Left colon (tissue), 2 donors: Measurements from ENCODE around the gene POLR2J3. TPM values are rescaled to one million over a fixed set of nuclear protein-coding genes. Genes with fewer than 3 reads are reported as not detected.
A peak's percentile ranks its signal among the peaks of the same experiment; 100 is the strongest.
"Not testable (repeated sequence)": the region's sequence is repeated elsewhere in the genome, so short reads cannot be mapped to it uniquely, and the experiment has no call there.

ENCODE experiments used
- ATAC-seq: fragments of 200-7000 bp; cut with Tn5 transposase; one replicate; pipeline ENCODE4 v1.9.1; 2020; ENCODE audit warnings: mild to moderate bottlenecking, moderate library complexity
- DNase-seq, 2 donors: peaks; one replicate each; pipeline ENCODE4 v3.0.0-alpha.2; 2020
- intact Hi-C, 2 donors: fragments of 100-400 bp; cut with DNase I in 1 of 2; cut with micrococcal nuclease in 1 of 2; formaldehyde crosslinking; loops; one replicate each; pipeline versions ENCODE4 v1.11.2 to v1.14.0; 2022; cut with DNase I, micrococcal nuclease
- total RNA-seq, 2 donors: library from RNA; stranded (reverse); fragmentation: NEBNext Ultra II Directional; extraction: Animal tissue kit (Norgen Biotek cat#: 25700); gene quantifications; one replicate each; pipeline ENCODE4 v1.2.1, GENCODE V29; 2021
- donor health status: DM: no; HTN: no; CAD: no.
- donor health status: DM: yes; HTN: yes; CAD: no.

Gene POLR2J3
- total RNA-seq, 2 donors from 2014 or later = 24.1 to 27.1 TPM

DNA sequence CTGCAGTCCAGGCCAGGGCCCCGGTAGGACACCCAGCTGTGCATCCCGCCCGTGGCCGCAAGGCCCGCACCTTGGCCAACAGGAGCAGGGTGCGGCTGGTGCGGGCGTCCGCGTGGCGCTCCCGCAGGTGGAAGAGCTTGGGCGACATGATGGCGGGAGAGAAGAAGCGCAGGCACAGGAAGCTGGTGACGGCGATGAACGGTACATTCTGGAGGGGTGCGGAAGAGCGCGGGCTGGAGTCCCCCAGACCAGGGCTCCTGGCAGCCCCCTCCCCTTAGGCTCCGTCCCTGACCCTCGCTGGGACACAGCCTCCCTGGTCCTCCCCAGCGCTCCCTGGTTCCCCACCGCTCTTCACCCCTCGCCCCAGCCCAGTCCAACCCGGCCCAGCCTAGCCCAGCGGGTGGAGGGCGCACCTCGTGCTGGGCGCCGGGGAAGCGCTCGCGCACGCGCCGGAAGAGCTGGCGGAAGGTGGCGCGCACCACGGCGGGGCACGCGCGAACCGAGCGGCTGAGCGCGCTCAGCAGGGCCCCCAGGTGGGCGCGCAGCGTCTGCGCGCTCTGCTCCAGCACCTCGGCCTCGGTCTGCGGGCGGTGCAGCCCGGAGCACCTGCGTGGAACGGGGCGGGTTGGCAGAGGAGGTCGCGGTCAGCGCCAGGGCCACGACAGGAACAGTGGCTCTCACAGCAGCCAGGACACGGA is 21.4 kb upstream of the POLR2J3 start:
- ATAC-seq = peak; percentile 33
- intact Hi-C loops, DNase-seq: not testable (repeated sequence)

DNA sequence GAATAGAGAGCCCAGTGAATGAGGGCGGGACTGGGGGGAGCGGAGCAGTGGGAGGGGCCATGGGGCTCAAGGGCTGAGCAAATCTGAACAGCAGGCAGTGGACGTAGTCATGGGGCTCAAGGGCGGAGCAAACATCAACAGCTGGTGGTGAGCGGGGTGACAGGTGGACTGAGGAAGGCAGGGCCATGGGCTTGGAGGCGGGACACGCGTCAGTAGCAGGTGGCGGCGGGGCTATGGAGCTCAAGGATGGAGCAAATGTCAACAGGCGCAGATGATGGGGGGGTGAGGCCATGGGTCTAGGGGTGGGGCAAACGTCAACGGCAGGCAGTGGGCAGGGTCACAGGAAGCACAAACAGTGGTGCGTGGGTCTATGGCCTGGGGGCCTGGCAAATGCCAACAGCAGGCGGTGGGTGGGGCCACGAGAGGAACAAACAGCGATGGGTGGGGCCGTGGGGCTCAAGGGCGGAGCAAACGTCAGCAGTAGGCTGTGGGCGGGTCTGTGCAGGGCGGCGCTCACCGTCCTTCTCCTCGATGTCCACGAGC is 20.2 kb upstream of the POLR2J3 start:
- ATAC-seq (peak; percentile 72), DNase-seq (peak; percentile 85 to 86)
- intact Hi-C loops = not testable (repeated sequence)

DNA sequence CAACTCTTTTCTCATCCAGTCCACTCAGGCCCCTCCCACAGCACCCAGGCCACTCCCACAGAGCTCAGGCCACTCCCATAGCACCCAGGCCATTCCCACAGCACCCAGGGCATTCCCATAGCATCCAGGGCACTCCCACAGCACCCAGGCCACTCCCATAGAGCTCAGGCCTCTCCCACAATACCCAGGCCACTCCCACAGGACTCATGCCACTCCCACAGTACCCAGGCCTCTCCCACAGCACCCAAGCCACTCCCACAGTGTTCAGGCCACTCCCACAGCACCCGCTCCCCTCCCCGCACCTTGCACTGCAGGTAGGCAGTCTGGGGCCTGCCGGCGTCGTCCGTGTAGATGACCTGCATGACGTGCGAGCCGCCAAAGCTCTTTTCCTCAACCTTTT is 17.5 kb upstream of the POLR2J3 start:
- DNase-seq, intact Hi-C loops: not testable (repeated sequence)
- ATAC-seq = peak; percentile 70

DNA sequence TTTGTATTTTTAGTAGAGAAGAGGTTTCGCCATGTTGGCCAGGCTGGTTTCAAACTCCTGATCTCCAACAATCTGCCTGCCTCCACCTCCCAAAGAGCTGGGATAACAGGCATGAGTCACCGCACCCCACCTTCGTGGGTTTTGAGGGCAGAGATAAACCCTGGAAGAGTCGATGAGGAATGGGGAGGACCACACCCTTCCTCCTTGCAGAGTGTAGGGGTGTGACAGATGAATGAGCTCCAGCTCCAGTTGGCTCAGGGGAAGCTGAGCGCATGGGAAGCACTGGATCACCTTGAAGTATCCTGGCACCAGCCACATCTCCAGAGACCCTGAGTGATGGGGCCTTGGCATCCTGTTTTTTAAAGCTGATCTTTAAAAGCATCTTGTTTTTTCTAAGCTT is 11.1 kb upstream of the POLR2J3 start:
- DNase-seq, intact Hi-C loops: not testable (repeated sequence)
- ATAC-seq = peak; percentile 15

DNA sequence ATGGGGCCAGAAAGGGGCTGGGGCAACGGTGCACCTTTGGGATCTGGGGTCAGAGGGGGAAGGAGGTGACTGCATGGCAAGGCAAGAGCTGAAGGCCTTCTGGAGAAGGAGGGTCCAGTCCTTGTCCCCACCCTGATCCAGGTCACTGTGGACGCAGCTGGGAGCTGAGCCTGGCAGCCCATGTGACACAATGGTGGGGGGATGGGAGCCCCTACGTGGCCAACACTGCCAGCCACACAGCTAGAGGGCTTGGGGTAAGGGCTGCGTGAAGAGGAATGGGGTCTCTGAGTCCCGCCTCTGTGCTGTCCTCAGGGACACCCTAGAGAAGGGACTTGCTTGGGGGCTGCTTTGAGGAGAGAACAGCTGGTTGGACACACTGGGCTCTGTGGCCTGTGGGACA is 9.3 kb upstream of the POLR2J3 start:
- intact Hi-C loops, DNase-seq, ATAC-seq: not testable (repeated sequence)

DNA sequence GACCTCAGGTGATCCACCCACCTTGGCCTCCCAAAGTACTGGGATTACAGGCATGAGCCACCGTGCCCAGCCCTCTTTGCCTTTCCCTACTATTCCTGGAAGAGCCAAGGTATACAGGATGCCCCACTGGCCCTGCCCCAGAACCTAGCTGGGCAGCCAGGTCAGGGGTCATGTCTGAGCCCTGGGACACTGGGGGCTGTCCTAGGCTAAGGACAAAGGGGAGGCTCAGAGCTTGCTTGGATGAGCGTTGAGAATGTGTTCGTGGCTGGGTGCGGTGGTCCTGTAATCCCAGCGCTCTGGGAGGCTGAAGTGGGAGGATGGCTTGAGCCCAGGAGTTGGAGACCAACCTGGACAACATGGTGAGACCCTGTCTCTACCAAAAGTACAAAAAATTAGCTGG is 6.1 kb upstream of the POLR2J3 start:
- ATAC-seq, intact Hi-C loops: not testable (repeated sequence)
- DNase-seq = peak in 1 of 2 donors; percentile 10

DNA sequence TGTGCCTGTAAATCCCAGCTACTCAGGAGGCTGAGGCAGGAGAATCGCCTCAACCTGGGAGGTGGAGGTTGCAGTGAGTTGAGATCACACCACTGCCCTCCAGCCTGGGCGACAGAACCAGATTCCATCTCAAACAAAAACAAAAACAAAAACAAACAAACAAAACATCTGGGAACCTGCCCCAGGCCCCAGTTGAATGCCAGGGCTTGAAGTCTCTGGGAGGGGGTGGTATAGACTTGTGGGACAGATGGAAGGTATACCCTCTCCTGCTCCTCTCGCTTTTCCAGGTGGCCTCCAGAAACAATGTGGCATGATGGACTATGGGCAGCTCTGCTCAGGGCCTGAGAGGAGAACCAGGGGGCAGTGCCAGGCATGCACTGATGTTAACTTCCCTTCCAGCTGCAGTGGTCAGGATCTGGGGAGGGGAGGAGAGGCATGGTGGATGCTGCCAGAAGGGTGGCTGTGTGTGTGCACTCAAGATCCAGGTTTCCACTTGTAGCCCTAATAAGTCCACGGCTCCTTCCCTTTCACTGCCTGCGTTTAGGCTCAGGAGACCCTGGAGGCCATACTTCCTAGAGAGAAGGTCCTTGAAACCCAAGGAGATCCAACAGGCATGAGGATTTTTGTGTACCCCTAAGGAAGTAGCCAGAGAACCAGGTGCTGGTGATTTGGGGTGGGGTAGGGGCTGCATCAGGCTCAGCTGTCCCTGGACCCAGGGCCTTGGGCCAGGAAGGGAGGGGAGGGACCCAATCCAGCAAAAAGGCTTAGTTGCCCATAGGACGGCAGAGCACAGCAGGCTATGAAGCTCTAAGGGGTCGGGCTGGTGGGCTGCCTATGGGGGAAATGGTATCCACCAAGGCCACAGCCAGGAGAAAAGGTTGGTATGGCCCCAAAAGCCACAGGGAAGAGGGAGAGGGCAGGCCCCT is 5.2 kb upstream of the POLR2J3 start:
- ATAC-seq, DNase-seq, intact Hi-C loops: not testable (repeated sequence)

DNA sequence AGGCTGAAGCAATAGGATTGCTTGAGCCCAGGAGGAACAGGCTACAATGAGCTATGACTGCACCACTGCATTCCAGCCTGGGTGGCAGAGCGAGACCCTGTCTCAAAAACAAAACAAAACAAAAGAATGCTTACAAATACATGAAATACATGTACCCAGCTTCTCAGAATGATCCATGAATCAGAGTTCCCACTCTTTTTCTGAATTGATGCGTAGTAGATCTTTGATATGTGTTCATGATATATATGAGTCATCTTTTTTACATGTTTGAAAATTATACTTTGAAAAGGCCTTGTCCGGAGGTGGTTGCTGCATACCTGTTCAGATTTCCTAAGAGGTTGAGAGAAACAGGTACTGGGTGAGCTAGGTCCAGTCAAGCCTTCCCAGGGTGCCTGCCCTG is 4.0 kb upstream of the POLR2J3 start:
- DNase-seq, ATAC-seq, intact Hi-C loops: not testable (repeated sequence)

DNA sequence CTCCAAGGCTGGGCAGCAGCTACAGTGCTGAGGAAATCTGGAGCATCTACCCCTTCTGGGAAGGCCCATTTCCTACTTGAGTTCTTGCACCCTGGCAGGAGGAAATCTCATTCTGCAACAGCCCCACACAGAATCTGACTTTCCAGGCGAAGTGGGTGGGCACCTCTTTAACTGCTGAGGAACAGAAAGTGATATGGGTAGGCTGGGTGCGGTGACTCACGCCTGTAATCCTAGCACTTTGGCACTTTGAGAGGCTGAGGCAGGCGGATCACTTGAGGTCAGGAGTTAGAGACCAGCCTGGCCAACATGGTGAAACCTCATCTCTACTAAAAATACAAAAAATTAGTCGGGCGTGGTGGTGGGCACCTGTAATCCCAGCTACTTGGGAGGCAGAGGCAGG is 2.2 kb upstream of the POLR2J3 start:
- DNase-seq, intact Hi-C loops, ATAC-seq: not testable (repeated sequence)

DNA sequence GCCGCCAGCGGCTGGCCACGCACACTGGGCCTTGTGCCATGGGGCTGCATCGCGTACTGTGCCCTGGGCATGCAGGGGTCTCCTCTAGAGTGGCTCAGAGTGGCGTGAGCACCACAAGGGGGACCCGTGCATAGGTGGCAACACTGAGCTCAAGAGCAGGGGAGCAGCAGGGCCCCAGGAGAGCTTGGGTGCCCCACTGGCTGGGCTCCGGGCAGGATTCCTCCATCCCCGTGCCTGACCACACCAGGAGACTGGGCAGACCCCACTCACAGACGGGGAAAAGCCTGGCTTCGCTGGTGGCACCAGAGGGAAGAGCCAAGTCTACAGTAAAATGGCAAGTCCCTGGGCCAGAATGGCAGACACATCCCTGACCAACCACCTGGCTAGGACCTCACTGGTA is 3.8 kb downstream of the POLR2J3 start:
- ATAC-seq, DNase-seq, intact Hi-C loops: not testable (repeated sequence)

DNA sequence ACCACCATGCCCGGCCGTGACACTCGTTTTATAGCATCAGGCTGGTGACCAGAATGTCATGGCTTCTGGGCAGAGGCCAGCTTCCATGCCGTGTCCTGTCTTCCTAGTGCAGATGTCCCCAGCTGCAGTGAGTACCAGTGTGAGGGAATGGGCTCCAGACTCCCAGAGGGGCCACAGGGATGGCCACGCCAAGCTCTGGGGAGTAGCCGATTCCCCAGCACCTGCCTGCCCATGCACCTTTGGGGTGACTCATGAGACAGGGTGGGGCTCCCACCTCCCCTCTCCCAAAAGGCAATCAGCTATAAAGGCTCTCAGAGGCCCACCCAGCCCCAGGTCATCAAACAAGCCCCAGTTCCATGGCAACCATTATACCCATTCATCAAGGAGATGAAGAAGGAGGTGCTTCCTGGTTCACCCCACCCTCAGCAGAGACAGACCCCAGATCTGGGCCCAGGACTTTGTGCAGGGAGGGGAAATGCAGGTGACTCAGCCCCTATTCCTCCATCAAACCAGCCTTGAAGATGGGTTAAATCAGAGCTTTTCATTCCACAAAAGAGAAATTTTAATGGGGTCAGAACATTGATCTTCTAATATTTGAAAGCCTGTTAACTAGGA is 21.5 kb downstream of the POLR2J3 start, which contains the start of gene SPDYE2:
Gene SPDYE2, plus strand, starts transcription at position 419 of the 615 bp plus-strand sequence. CDS start 2,030 bp downstream, outside the sequence.
- intact Hi-C loops, DNase-seq: not testable (repeated sequence)
- ATAC-seq = peak; percentile 28

DNA sequence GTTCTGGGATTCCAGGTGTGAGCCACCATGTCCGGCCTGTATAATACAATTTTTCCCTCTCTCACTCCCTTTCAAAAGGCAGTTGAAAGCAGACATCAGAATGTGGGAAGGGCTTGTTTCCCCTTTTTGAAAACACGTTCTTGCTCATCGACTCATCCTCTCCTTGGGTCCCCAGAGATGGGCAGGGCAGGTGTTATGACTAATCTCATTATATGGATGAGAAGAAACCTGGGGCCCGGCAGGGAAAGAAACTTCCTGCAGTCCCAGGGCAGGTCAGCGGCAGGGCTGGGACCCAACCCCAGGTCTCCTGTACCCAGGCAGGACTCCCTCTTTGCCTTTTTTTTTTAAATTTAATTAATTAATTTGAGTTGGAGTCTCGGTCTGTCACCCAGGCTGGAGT is 26.0 kb downstream of the POLR2J3 start:
- intact Hi-C loops, DNase-seq, ATAC-seq: not testable (repeated sequence)

DNA sequence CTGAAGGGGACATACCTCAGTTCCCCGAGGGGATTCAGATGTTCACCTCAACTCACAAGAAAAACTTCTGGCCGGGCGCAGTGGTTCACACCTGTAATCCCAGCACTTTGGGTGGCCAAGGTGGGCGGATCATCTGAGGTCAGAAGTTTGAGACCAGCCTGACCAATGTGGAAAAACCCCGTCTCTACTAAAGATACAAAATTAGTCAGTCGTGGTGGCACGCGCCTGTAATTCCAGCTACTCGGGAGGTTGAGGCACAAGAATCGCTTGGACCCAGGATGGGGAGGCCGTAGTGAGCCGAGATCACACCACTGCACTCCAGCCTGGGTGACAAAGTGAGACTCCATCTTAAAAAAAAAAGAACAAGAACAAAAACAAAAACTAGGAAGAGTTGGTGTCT is 27.1 kb downstream of the POLR2J3 start:
- DNase-seq, ATAC-seq, intact Hi-C loops: not testable (repeated sequence)

DNA sequence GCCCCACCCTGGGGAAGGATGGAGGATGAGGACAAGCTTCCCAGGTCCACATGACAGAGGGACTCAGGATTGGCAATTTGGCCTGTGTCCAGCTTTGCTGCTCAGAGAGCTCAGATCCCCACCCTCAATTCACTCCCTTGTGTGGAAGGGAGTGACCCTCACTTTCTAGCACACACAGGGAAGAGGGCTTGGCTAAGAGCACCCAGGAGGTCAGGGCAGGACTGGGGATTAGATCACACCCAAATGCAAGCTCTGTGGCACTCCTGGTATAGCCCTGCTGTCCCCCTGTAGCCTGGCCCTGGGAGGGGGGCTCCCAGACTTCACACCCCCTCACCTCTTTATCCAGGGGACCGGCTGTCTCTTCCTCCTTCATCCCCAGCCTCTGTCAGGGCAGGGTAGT is 28.0 kb downstream of the POLR2J3 start:
- DNase-seq, intact Hi-C loops: not testable (repeated sequence)
- ATAC-seq = peak; percentile 37

DNA sequence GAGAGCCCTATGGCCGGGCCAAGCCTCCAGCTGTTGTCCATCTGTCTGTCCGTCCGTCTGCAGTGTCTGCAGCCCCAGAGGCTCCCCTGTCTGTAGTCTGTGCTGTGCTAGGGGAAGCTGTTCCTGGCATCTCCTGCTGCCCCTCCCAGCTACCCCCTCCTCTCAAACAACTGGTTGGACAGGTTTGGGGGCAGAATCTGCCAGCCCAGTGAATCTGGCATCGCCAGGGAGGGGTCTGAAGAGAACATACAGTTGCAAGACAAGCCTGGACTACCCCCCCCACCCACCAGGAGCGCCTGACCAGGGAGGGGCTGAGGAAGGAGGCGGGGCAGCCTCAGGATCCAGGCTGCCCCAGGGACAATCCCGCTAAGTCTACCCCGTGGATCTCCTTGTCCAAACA is 28.8 kb downstream of the POLR2J3 start, which contains the start of gene UPK3BL2:
Gene UPK3BL2, minus strand, starts transcription at position 101 of the 400 bp plus-strand sequence. Its CDS starts 60 bp downstream, at position 41.
- peak; percentile 6 for ATAC-seq
- DNase-seq, intact Hi-C loops: not testable (repeated sequence)

DNA sequence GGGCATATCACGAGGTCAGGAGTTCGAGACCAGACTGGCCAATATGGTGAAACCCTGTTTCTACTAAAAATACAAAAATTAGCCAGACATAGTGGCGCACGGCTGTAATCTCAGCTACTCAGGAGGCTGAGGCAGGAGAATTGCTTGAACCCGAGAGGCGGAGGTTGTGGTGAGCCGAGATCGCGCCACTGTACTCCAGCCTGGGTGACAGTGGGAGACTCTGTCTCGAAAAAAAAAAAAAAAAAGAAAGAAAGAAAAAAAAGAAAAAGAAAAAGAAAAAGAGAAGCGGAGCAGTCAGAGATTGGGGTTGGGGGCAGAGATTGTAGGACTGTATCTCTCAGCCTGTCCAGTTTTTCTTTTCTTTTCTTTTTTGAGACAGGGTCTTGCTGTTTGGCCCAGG is 29.6 kb downstream of the POLR2J3 start:
- DNase-seq, intact Hi-C loops, ATAC-seq: not testable (repeated sequence)

DNA sequence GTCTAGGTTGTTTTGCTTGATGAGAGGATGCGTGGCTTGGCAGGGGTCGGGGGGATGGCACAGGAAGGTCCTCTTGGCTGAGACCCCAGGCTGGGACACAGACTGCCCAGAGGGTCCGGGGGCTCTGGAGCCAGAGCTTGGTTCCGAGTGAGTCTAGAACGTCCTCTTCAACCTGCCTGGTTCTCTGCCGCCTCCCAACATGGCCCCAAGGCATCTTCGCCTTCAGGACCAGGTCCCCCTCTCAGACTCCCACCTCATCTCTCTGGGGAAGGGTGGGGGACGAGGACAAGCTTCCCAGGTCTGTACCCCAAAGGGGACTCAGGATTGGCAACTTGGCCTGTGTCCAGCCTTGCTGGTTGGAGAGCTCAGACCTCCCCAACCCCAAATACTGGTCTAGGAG is 30.3 kb downstream of the POLR2J3 start:
- DNase-seq, ATAC-seq, intact Hi-C loops: not testable (repeated sequence)

DNA sequence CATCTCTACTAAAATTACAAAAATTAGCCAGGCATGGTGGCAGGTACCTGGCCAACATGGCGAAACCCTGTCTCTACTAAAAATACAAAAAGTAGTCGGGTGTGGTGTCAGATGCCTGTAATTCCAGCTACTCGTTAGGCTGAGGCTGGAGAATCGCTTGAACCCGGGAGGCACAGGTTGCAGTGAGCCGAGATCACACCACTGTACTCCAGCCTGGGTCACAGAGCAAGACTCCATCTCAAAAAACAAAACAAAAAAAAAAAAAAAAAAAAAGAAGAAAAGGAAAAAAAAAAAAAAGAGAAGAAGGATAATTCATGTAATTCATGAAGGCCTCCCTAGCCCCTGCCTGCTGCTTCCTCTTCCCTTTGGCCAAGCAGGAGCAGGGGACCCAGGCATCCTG is 31.8 kb downstream of the POLR2J3 start:
- DNase-seq, ATAC-seq, intact Hi-C loops: not testable (repeated sequence)
